Body of pancreas (tissue), 4 donors: ENCODE data around the gene ASXL3. TPM values are rescaled to one million over a fixed set of nuclear protein-coding genes. Genes with fewer than 3 reads are reported as not detected.

Experiments
- ATAC-seq: fragments of 150-250 bp; one replicate; pipeline ENCODE4 v1.9.1; 2016
- DNase-seq, 4 donors: peaks; one replicate each; pipeline ENCODE4 v3.0.0-alpha.2; 2019
- H3K27ac ChIP-seq, 4 donors: fragments of 200-600 bp; sonication (generic); 1 replicate in 3 of 4; 2 replicates in 1 of 4; pipeline versions ENCODE4 v1.5.1 to v1.6.1; 2016 to 2019; ENCODE audit warnings: mild to moderate bottlenecking in 1 of 4, mixed read lengths in 1 of 4, moderate library complexity in 1 of 4
- H3K27me3 ChIP-seq, 2 donors: fragments of 200-600 bp; sonication (generic); one replicate each; pipeline ENCODE4 v1.6.0; 2016; ENCODE audit warnings: mild to moderate bottlenecking in 1 of 2
- H3K36me3 ChIP-seq, 2 donors: fragments of 200-600 bp; sonication (generic); replicated peaks in 1 of 2; 2 replicates each; pipeline ENCODE4 v1.5.1; 2016; ENCODE audit warnings: low read depth in 2 of 2; ENCODE audit not compliant: insufficient read depth in 1 of 2
- H3K4me1 ChIP-seq: fragments of 200-600 bp; sonication (generic); one replicate; pipeline ENCODE4 v1.6.0; 2016
- H3K4me3 ChIP-seq, 2 donors: fragments of 200-600 bp; sonication (generic); 1 replicate in 1 of 2; 2 replicates in 1 of 2; pipeline ENCODE4 v1.5.1; 2016 to 2019
- H3K9me3 ChIP-seq, 3 donors: fragments of 200-600 bp; sonication (generic); 1 replicate in 2 of 3; 2 replicates in 1 of 3; pipeline ENCODE4 v1.5.1; 2016
- POLR2A ChIP-seq, 3 donors: fragments of 450-650 bp; IDR thresholded peaks; one replicate each; pipeline ENCODE4 v1.6.1; 2016; ENCODE audit warnings: antibody characterized with exemption in 3 of 3, mild to moderate bottlenecking in 2 of 3
- WGBS, 2 donors: methylation state at CpG; one replicate each; pipeline ENCODE4 v1.1.5; 2017; 5-methylcytosine and 5-hydroxymethylcytosine counted together
- intact Hi-C: fragments of 100-400 bp; cut with DNase I; formaldehyde crosslinking; loops from one replicate; pipeline ENCODE4 v1.15.1; 2023
- total RNA-seq, 2 donors: library from RNA; depleted of rRNA; stranded (reverse); fragments of >200 nt; gene quantifications; one replicate each; pipeline ENCODE4 v1.1.0, GENCODE V29; 2016
- TF ChIP-seq, protein P1 (sequence below), 7 experiments: fragments of 450-650 bp in 4 of 7; fragments of 200-600 bp in 3 of 7; sonication (generic) in 3 of 7; IDR thresholded peaks; one replicate each; pipeline ENCODE4 v1.5.1; 2016 to 2019; ENCODE audit warnings: antibody characterized with exemption in 7 of 7

The ASXL3 gene
- total RNA-seq, 2 donors from 2014 or later = 1.3 to 3.6 TPM

DNA sequence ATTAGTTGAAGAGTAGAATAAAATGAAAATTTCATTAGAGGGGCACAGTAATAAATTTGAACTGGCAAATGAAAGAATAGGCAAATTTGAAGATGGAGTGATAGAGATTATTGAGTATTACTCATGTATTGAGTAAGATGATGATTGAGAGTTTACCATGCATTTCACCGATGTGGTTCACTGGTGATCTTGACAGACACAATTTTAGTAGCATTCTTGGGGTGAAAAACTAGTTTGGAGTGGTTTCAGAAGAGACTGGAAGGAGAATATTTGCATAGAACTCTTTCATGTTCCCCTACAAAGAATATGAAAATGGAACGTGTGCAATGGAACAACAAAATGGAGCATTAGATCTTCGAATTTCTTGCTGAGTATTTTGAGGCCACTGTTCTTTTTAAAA lies 121.4 kb downstream of the ASXL3 start:
- 59 to 75% methylated on average over 3 of the region's 3 CpGs for WGBS, 2 donors
- ATAC-seq = no peak
- no peak overlapping the region for H3K4me3 ChIP-seq

DNA sequence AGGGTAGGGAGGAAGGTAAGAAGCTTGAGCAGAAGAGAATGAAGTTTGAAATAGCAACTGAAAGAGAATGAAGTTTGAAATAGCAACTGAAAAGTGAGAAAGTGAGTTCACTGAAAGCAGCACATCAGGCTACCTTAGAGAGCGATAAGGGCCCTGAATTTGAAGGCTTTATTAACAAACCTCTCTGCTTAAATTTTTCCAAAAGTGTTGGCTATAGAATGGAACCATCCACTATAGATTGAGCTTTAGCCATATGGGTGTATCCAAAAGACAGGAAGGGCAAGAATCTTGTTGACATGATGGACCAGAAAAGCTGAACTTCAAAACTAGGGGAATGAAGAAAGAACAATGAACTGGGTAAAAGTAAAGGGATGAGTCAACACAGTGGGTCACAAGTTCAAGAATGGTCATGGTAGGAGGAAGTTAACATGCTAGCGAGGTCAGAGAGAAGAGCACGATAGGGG lies 122.5 kb downstream of the ASXL3 start:
- no peak overlapping the region for H3K4me3 ChIP-seq
- H3K27ac ChIP-seq = no peak overlapping the region
- DNase-seq (no peak), ATAC-seq (no peak)
- no peaks in the 10 kb centered on the region for H3K9me3 ChIP-seq
- 88 to 92% methylated on average over 3 of the region's 3 CpGs for WGBS, 2 donors
- intact Hi-C loops = no loop called here
- TF ChIP-seq, protein P1, sequence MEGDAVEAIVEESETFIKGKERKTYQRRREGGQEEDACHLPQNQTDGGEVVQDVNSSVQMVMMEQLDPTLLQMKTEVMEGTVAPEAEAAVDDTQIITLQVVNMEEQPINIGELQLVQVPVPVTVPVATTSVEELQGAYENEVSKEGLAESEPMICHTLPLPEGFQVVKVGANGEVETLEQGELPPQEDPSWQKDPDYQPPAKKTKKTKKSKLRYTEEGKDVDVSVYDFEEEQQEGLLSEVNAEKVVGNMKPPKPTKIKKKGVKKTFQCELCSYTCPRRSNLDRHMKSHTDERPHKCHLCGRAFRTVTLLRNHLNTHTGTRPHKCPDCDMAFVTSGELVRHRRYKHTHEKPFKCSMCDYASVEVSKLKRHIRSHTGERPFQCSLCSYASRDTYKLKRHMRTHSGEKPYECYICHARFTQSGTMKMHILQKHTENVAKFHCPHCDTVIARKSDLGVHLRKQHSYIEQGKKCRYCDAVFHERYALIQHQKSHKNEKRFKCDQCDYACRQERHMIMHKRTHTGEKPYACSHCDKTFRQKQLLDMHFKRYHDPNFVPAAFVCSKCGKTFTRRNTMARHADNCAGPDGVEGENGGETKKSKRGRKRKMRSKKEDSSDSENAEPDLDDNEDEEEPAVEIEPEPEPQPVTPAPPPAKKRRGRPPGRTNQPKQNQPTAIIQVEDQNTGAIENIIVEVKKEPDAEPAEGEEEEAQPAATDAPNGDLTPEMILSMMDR (IDR thresholded peaks at IDR 0.05) = no peak
- TF ChIP-seq POLR2A (IDR thresholded peaks at IDR 0.05) = no peak
- H3K36me3 ChIP-seq = no peaks in the 10 kb centered on the region
- H3K4me1 ChIP-seq = no peaks in the 10 kb centered on the region
- no peaks in the 10 kb centered on the region for H3K27me3 ChIP-seq

More for the DNA sequence above, 121.4 kb downstream of the ASXL3 start:
- H3K27me3 ChIP-seq = no peaks in the 10 kb centered on the region
- no peak for DNase-seq
- intact Hi-C loops = no loop called here
- no peaks in the 10 kb centered on the region for H3K9me3 ChIP-seq
- no peak overlapping the region for H3K27ac ChIP-seq
- H3K4me1 ChIP-seq = no peaks in the 10 kb centered on the region
- H3K36me3 ChIP-seq = no peaks in the 10 kb centered on the region
- TF ChIP-seq, protein P1 (IDR thresholded peaks at IDR 0.05) = no peak
- TF ChIP-seq POLR2A (IDR thresholded peaks at IDR 0.05) = no peak

DNA sequence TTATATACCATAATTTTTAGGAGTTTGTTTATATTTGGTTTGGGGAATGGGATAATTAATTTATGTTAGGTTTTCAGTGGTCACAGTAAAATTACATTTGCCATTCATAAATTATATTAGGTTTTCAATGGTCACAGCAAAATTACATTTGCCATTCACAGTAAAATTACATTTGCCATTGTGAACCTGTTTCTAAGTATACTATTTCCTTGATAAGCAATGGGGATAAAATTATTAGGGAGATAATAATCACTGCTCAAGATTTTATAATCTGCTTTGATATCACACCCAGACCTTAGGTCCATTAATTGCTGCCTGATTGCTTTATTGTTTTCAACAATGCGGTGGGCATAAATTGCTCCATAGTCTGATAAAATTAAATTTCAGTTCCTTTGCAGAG lies 124.6 kb downstream of the ASXL3 start:
- Histone ChIP-seq H3K27ac (no peak overlapping the region), H3K27me3 (no peaks in the 10 kb centered on the region), H3K4me1 (no peaks in the 10 kb centered on the region), H3K36me3 (no peaks in the 10 kb centered on the region), H3K9me3 (no peaks in the 10 kb centered on the region), H3K4me3 (no peak overlapping the region)
- 96 to 100% methylated on average over 1 of the region's 1 CpG for WGBS, 2 donors
- ATAC-seq (no peak), DNase-seq (no peak)
- TF ChIP-seq POLR2A (IDR thresholded peaks at IDR 0.05) = no peak
- TF ChIP-seq, protein P1 (IDR thresholded peaks at IDR 0.05) = no peak
- intact Hi-C loops = no loop called here

DNA sequence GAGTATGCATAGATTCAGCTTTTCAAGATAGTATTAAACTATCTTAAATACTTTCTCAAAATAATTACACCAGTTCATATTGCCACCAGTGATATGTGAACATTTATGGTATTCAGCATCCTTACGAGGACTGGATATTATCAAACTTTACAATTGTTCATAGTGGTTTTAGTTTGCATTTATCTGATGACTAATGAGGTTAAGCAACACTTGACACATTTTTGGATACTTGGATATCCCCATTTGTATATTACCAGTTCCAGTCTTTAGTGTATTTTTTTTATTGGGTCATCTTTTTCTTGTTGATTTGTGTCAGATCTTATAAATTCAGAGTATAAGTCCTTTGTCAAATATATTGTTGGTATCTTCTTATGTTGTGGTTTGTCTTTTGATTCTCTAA lies 128.4 kb downstream of the ASXL3 start:
- H3K27me3 ChIP-seq = no peaks in the 10 kb centered on the region
- H3K9me3 ChIP-seq = no peaks in the 10 kb centered on the region
- ATAC-seq = no peak
- DNase-seq = no peak
- H3K4me1 ChIP-seq = no peaks in the 10 kb centered on the region
- no peak overlapping the region for H3K27ac ChIP-seq
- no peak overlapping the region for H3K4me3 ChIP-seq
- no peaks in the 10 kb centered on the region for H3K36me3 ChIP-seq
- TF ChIP-seq, protein P1 (IDR thresholded peaks at IDR 0.05) = no peak
- TF ChIP-seq POLR2A (IDR thresholded peaks at IDR 0.05) = no peak
- intact Hi-C loops = no loop called here
- WGBS, 2 donors = 0 to 17% methylated on average over 1 of the region's 1 CpG

DNA sequence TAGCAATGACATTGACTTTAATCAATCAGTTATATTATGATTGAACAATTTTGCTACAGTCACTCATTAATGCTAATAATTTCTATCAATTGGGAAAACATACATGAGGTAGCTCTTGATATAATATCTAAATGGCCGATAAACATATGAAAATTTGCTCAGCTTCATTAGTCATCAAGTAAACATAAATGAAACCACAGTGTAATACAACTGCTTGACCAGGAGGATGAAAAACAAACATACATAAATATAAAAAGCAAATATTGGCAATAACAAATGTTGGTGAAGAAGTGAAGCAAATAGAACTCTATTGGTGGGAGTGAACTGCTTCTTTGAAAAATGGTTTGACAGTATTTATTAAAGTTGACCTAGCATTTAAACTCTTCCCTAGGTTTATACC lies 130.9 kb downstream of the ASXL3 start:
- H3K4me3 ChIP-seq = no peak overlapping the region
- ATAC-seq (no peak), DNase-seq (no peak)
- H3K4me1 ChIP-seq = no peaks in the 10 kb centered on the region
- no peaks in the 10 kb centered on the region for H3K9me3 ChIP-seq
- TF ChIP-seq, protein P1 (IDR thresholded peaks at IDR 0.05) = no peak
- TF ChIP-seq POLR2A (IDR thresholded peaks at IDR 0.05) = no peak
- intact Hi-C loops = no loop called here
- H3K27ac ChIP-seq = no peak overlapping the region
- WGBS, 2 donors = 60 to 78% methylated on average over 1 of the region's 1 CpG
- no peaks in the 10 kb centered on the region for H3K27me3 ChIP-seq
- H3K36me3 ChIP-seq = no peaks in the 10 kb centered on the region
